Measurements from ENCODE around the gene TRIM24. TPM values are rescaled to one million over a fixed set of nuclear protein-coding genes. Genes with fewer than 3 reads are reported as not detected.
A peak's percentile ranks its signal among the peaks of the same experiment; 100 is the strongest.

TRIM24 gene
- total RNA-seq, 2 experiments from 2014 or later, result 14.1 to 16.0 TPM

DNA sequence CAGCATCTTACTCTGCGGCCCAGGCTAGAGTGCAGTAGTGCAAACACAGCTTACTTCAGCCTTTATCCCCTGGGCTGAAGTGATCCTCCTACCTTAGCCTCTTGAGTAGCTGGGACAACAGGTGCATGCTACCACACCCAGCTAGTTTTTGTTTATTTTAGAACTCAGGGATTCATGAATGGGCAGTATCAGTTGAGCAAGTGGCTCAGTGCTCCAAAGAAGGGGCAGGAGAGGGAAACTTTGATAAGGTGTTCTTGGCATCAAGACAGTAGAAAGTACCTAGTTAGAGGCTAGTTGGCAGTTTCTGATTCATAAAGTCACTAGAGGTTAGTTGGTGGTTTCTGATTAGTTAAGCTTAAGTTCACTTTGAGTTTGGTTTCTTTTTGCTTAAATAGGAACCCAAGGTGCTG lies 18.4 kb downstream of the TRIM24 start:
- Histone ChIP-seq H3K4me3 (ENCODE audit: low read length) (no peak overlapping the region), H3K27me3 (ENCODE audit: control insufficient read depth in 1 of 2, insufficient read depth in 2 of 2, low read length in 2 of 2) (no peaks in the 10 kb centered on the region), H3K9me3 (ENCODE audit: control insufficient read depth in 1 of 2, insufficient read depth in 1 of 2, low read length in 2 of 2) (no peaks in the 10 kb centered on the region), H3K4me1 (ENCODE audit: insufficient read depth, low read length) (peaks cover 14% of the 10 kb centered on the region), H3K27ac (ENCODE audit: low read depth in 1 of 2, low read length in 2 of 2) (no peak overlapping the region), H3K36me3 (ENCODE audit: insufficient read depth, low read length) (no peaks in the 10 kb centered on the region)
- peaks cover 5% of the 10 kb centered on the region for H3K36me3 Mint-ChIP-seq (ENCODE audit: low read depth)
- no peak overlapping the region for H3K27ac Mint-ChIP-seq
- H3K4me1 Mint-ChIP-seq (ENCODE audit: low read depth), result peaks cover 83% of the 10 kb centered on the region
- H3K4me3 Mint-ChIP-seq, result no peak overlapping the region
- ChIA-PET CTCF (no interaction called here), POLR2A (interaction anchor here (0.7 to 0.9 kb wide), 2 partner anchors 10 to 147 kb away, joined by 3 to 4 read pairs; no protein-coding TSS in a partner anchor)
- intact Hi-C loops (cut with DNase I, micrococcal nuclease), result no loop called here
- H3K9me3 Mint-ChIP-seq, result no peaks in the 10 kb centered on the region
- H3K27me3 Mint-ChIP-seq, result no peaks in the 10 kb centered on the region
- ATAC-seq (ENCODE audit: poor library complexity) (no peak), DNase-seq (no peak)
- TF ChIP-seq, protein P1, sequence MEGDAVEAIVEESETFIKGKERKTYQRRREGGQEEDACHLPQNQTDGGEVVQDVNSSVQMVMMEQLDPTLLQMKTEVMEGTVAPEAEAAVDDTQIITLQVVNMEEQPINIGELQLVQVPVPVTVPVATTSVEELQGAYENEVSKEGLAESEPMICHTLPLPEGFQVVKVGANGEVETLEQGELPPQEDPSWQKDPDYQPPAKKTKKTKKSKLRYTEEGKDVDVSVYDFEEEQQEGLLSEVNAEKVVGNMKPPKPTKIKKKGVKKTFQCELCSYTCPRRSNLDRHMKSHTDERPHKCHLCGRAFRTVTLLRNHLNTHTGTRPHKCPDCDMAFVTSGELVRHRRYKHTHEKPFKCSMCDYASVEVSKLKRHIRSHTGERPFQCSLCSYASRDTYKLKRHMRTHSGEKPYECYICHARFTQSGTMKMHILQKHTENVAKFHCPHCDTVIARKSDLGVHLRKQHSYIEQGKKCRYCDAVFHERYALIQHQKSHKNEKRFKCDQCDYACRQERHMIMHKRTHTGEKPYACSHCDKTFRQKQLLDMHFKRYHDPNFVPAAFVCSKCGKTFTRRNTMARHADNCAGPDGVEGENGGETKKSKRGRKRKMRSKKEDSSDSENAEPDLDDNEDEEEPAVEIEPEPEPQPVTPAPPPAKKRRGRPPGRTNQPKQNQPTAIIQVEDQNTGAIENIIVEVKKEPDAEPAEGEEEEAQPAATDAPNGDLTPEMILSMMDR (IDR thresholded peaks at IDR 0.05), result no peak

DNA sequence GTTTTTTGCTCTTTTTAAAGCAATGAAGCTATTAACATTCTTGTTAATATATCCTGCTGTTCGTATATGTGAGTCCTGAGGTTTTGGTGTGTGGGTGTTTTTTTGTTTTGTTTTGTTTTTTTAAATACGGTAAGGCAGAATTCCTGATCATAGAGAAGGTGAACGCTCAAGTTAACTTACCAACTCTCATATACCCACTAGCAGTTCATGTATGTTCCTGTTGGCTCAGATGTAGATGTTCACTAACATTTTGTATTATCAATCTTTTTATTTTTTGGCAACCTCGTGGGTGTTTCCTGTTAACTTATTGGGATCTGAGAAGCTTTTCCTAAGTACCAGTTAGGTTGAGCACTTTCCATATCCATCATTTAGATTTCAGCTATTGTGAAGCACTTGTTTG lies 20.5 kb downstream of the TRIM24 start:
- Mint-ChIP-seq H3K9me3 (no peaks in the 10 kb centered on the region), H3K4me1 (ENCODE audit: low read depth) (peaks cover 73% of the 10 kb centered on the region), H3K36me3 (ENCODE audit: low read depth) (peaks cover 8% of the 10 kb centered on the region), H3K27me3 (no peaks in the 10 kb centered on the region), H3K27ac (peak overlapping the region; percentile 34), H3K4me3 (no peak overlapping the region)
- POLR2A ChIA-PET, result no interaction called here
- peaks cover 14% of the 10 kb centered on the region for H3K4me1 ChIP-seq (ENCODE audit: insufficient read depth, low read length)
- no peaks in the 10 kb centered on the region for H3K9me3 ChIP-seq (ENCODE audit: control insufficient read depth in 1 of 2, insufficient read depth in 1 of 2, low read length in 2 of 2)
- no peak for DNase-seq
- no peaks in the 10 kb centered on the region for H3K36me3 ChIP-seq (ENCODE audit: insufficient read depth, low read length)
- ATAC-seq (ENCODE audit: poor library complexity), result no peak
- no peak overlapping the region for H3K4me3 ChIP-seq (ENCODE audit: low read length)
- no peaks in the 10 kb centered on the region for H3K27me3 ChIP-seq (ENCODE audit: control insufficient read depth in 1 of 2, insufficient read depth in 2 of 2, low read length in 2 of 2)
- CTCF ChIA-PET, result no interaction called here
- intact Hi-C loops (cut with DNase I, micrococcal nuclease), result no loop called here
- H3K27ac ChIP-seq (ENCODE audit: low read depth in 1 of 2, low read length in 2 of 2), result no peak overlapping the region
- TF ChIP-seq, protein P1 (IDR thresholded peaks at IDR 0.05), result no peak

DNA sequence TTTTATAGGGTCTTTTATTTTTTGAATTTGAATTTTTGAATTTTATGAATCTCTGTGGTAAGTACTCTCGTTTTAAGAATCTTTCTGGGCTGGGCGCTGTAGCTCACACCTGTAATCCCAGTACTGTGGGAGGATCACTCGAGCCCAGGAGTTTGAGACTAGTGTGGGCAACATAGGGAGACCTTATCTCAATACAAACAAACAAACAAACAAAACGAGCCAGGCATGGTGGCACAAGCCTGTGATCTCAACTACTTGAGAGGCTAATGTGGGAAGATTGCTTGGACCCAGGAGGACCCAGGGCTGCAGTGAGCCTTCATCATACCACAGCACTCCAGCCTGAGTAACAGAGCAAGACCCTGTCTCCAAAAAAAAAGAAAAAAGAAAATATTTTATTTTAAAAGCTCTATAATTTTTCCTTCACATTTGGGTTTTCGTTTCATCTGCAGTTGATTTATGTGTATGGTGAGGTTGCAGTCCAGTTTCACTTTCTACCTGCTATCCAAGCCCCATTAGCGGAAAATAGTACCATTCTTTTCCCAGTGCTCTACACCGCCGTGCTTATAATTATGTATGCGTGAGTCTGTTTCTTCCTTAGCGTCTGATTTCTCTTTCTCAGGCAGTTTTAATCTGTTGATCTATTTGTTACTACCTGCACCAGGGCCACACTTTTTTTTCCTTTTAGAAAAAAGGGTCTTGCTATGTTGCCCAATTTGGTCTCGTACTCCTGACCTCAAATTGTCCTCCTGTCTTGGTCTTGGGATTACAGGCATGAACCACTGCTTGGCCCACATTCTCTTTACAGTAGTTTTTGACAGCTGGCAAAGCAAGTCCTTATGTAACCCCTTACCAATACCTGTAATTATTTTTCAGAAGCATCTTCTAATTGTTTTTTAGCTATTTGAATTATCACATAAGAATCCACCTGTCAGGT lies 21.7 kb downstream of the TRIM24 start:
- no peaks in the 10 kb centered on the region for H3K27me3 ChIP-seq (ENCODE audit: control insufficient read depth in 1 of 2, insufficient read depth in 2 of 2, low read length in 2 of 2)
- peaks cover 14% of the 10 kb centered on the region for H3K4me1 ChIP-seq (ENCODE audit: insufficient read depth, low read length)
- no peaks in the 10 kb centered on the region for H3K36me3 ChIP-seq (ENCODE audit: insufficient read depth, low read length)
- peak overlapping the region; percentile 8 for H3K4me3 ChIP-seq (ENCODE audit: low read length)
- ChIA-PET CTCF (no interaction called here), POLR2A (interaction anchor here (0.7 kb wide), 1 partner anchor 60 kb away, joined by 3 read pairs; no protein-coding TSS in a partner anchor)
- Mint-ChIP-seq H3K27ac (peak overlapping the region; percentile 55), H3K4me1 (ENCODE audit: low read depth) (peaks cover 69% of the 10 kb centered on the region), H3K27me3 (no peaks in the 10 kb centered on the region), H3K9me3 (no peaks in the 10 kb centered on the region), H3K36me3 (ENCODE audit: low read depth) (peaks cover 17% of the 10 kb centered on the region), H3K4me3 (peak overlapping the region; percentile 43)
- TF ChIP-seq, protein P1 (IDR thresholded peaks at IDR 0.05), result no peak
- no peaks in the 10 kb centered on the region for H3K9me3 ChIP-seq (ENCODE audit: control insufficient read depth in 1 of 2, insufficient read depth in 1 of 2, low read length in 2 of 2)
- intact Hi-C loops (cut with DNase I, micrococcal nuclease), result no loop called here
- no peak for ATAC-seq (ENCODE audit: poor library complexity)
- DNase-seq, result no peak
- no peak overlapping the region for H3K27ac ChIP-seq (ENCODE audit: low read depth in 1 of 2, low read length in 2 of 2)
